ENCODE measurements around the gene MYH14.

The MYH14 gene

DNA sequence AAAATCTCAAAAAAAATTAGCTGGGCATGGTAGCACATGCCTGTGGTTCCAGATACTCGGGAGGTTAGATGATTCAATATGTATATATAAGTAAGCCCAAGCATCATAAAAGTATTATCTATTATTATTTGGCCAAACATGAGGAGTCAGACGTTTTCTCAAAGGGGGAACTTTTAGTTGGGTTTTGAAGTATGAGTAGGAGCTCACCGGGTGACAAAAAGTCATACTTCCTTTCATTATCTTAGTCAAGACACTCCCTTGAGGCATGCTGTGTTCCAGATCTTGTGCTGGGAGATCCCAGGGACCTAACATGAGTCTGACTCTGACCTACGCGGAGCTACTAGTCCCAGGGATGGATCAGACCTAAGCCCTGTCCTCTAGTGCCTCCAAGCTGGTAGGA is 8.2 kb upstream of the MYH14 start:
- no peak for DNase-seq

GRCh38 chr19:50196322-50196932 is 7.0 kb upstream of the MYH14 start:
- no peak for DNase-seq

GRCh38 chr19:50197348-50197747 is 6.1 kb upstream of the MYH14 start:
- no peak for DNase-seq

DNA sequence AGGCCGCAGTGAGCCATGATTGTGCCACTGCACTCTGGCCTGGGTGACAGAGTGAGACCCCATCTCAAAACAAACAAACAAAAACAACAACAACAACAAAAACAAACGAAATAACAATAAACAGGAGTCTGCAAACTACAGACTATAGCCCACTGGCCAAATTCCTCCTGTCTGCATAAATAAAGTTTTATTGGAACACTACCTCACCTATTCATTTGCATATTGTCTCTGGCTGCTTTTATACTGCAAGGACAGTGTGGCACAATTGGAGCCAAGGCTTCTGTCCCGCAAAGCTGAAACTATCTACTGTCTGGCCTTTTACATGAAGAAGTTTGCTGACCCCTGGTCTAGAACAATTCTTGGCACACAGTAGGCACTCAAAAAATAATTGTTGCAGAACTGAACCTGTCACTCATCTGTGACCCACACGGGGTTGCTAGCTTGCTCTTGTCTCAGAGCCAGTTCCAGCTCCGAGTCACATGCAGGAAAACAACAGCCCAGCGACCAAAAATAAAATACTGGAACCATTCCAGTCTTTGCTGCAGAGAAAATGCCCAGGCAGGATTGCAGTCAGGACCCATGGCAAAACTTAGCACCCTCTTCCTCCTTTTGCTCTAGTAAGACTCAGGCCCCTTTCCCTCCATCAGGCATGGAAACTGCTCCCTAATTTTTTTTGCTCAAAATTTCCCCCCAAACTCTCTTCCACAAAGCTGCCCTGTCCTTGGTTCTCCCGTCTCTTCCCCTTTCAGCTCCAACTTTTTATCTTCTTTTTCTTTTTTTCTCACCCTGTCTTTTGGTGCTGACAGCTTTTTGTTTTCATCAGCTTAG is 4.8 kb upstream of the MYH14 start:
- no peak for DNase-seq

- no peak for DNase-seq
Observed at GRCh38 chr19:50199259-50199555, 4.2 kb upstream of the MYH14 start.

DNA sequence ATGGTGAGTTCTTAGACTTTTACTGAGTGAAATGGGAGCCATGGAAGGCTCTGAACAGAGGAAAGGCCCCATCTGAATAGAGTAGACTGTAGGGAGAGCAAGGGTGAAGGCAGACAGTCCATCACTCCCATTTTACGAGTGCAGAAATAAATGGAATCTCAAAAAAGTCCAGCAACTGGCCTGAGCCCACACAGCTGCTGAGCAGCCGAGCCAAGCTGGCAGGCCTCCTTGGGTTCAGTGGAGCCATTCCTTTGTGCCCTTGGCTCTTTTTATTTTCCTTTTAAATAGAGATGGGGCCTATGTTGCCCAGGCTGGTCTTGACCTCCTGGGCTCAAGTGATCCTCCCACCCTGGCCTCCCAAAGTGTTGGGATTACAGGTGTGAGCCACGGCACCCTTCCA is 1.0 kb upstream of the MYH14 start:
- no peak for DNase-seq

DNA sequence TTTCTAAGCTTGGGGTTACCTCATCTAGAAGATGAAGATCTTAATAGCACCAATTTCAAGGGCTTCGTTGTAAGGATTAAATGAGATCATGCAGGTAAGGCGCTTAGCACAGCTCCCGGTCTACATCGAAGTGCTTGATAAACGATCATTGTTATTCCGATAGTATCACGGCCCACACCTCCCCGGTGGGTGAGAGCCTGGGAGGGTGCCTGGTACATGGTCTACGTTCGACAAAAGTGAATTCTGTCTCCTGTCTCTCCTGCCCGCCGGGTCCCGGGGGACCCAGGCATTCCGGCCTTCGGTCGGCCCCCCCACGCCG is 501 bp upstream of the MYH14 start:
- no peak for DNase-seq

- no peak for DNase-seq
Observed at GRCh38 chr19:50204081-50204428, 633 bp downstream of the MYH14 start.

- no peak for DNase-seq
Observed at GRCh38 chr19:50204811-50205675, 1.6 kb downstream of the MYH14 start.

- DNase-seq: no peak
Observed at GRCh38 chr19:50205681-50206138, 2.3 kb downstream of the MYH14 start.

- no peak for DNase-seq
Observed at GRCh38 chr19:50206191-50206590, 2.8 kb downstream of the MYH14 start.

GRCh38 chr19:50207730-50208129 is 4.3 kb downstream of the MYH14 start:
- no peak for DNase-seq

- no peak for DNase-seq
Observed at GRCh38 chr19:50209131-50209530, 5.7 kb downstream of the MYH14 start.

- DNase-seq: no peak
Observed at GRCh38 chr19:50210425-50210824, 7.0 kb downstream of the MYH14 start.

DNA sequence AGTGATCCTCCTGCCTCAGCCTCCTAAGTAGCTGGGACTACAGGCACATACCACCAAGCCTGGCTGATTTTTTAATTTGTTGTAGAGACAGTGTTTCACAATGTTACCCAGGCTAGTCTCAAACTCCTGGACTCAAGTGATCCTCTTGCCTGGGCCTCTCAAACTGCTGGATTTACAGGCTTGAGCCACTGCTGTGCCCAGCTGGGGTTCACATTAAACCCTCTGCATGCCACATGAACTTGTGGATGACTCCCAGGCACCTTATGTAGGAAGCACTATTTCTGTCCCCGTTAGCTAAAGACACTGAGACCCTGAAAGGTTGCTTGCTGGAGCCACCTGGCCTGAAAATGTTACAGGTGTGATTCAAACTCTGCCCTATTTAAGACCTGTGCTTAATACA is 10.5 kb downstream of the MYH14 start:
- DNase-seq: no peak

GRCh38 chr19:50214699-50215543 is 11.5 kb downstream of the MYH14 start:
- DNase-seq: no peak

DNA sequence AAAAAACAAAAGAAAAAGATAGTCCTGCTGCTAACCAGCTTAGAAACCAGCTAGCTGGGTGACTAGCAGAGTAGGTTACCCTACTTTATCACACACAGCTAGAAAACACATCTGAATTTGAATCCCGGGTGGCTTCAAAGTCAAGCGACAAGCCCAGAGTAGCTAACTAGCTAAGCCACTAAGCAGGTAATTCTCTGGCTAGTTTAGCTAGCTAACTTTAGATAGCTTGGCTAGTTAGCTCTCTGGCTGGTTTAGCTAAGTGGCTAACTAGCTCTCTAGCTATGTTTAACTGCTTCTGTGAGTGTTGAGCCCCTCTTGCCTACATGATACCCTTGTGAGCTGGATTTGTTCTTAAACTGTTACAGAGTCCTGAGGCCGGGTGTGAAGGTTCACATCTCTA is 12.4 kb downstream of the MYH14 start:
- no peak for DNase-seq

- DNase-seq: no peak
Observed at GRCh38 chr19:50221087-50221486, 17.7 kb downstream of the MYH14 start.

DNA sequence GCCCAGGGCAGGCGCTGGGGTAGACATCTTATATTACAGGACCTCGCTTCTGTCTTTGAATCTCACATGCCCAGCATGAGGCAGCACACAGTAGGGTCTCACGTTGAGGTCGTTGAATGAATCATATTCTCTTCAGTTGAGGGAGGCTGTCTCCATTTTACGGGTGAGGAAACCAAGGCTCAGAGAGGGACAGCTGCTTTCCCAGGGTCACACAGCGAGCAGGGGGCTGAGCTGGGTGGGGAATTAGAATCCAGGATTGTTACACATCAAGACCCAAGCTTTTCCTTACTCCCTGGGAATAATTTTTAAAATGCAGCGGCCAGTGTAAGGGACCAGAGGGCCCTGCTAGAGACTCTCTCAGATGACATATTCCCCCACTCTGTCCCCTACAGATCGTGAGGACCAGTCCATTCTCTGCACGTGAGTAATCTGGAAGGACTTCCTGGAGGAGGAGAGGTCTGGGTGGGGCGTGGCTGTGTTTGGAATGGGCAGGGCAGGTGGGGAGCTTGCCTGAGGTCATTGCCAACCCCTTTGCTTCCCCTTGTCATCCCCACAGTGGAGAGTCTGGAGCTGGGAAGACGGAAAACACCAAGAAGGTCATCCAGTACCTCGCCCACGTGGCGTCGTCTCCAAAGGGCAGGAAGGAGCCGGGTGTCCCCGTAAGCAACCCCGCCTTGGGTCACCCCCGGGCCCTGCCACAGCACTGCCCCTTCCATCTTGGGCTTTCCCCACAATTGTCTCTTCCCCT is 19.4 kb downstream of the MYH14 start:
- DNase-seq: no peak

GRCh38 chr19:50223439-50223716 is 20.0 kb downstream of the MYH14 start:
- no peak for DNase-seq

DNA sequence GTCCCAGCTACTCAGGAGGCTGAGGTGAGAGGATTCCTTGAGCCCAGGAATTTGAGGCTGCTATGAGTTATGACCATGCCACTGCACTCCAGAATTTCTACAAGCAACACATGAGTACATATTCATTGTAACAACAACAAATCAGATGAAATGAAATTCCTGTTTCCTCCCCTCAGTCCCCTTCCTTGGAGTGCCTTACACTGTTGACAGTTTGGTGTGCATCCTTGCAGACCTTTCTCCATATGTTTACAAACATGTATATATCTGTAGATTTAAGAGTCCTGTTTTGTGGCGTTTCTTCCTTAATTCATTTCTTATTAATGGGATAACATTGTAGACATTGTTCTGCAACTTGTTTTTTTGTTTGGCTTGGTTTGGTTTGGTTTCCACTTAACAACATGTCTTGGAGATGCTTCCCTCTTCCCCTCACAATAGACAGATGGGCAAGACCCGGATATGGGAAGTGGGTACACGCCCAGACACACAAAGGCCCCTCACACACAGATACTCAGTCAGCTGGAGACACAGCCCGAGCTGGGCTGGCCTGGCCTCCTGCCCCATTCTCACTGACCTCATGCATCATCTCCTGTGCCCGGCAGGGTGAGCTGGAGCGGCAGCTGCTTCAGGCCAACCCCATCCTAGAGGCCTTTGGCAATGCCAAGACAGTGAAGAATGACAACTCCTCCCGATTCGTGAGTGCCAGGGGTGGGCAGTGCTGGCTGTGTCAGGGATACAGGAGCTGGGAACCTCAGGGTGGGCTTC is 21.7 kb downstream of the MYH14 start:
- no peak for DNase-seq

DNA sequence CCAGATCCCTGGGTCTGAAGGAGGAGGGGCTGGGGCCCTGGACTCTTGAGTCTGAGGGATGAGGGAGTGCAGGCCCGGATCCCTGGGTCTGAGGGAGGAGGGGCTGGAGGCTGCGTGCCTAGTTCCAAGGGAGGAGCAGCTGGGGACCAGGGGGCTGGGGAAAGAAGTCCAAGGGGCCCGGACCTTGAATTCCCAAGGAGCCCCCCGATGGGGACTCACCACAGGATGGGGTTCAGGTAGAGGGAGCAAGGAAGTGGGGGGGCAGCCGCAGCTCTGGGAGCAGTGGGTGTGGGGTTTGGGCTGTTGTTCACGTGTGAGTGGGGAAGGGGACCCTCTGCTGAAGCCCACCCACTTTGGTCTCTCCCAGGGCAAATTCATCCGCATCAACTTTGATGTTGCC is 23.1 kb downstream of the MYH14 start:
- DNase-seq: no peak
